GM19043 (cell line): ENCODE data around the gene HECTD4.

Experiments
- ATAC-seq: cut with Tn5 transposase; IDR thresholded peaks from one replicate; pipeline ENCODE4 v1.9.1; 2021; ENCODE audit warnings: low read depth; ENCODE audit not compliant: unreplicated experiment

HECTD4 gene

GRCh38 chr12:112185093-112185923 lies 196.9 kb downstream of the HECTD4 start:
- no peak for ATAC-seq

DNA sequence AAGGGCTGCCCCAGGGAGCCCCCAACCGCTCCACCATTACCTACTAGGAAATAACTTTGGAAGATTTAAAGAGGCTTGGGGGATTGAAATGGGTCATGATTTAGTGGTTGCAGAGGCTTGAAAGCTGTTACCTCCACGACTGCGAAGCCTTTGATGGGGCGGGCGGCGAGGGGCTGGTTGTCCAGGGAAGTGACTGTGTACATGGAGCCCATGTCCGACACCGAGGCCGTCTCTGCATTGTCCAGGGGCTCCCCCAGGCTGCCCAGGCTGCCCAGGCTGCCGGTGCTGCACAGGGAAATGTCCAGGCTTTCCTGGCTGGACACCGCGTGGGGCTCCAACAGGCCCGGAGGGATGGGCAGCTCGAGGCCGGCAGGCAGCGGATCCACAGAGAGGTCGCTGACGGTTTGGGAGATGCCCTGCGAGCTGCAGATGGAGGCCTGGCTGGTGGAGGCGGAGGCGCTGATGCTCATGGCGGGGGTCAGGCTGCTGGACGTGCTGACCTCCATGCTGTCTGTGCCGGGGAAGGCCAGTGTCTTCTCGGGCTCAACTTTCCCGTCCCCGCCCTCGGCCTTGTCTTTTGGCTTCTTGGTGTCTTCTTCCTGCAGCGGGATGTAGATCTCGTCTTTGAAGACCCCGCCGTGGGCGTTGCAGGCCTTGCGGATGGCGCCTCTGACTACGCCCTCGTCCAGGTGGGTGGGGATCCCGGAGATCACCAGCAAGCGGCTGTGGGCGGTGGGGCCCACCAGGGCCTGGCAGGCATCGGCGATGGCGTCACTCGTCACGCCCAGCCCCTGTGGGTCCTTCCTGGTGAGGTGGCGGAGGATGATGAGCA lies 198.0 kb downstream of the HECTD4 start:
- ATAC-seq = no peak

DNA sequence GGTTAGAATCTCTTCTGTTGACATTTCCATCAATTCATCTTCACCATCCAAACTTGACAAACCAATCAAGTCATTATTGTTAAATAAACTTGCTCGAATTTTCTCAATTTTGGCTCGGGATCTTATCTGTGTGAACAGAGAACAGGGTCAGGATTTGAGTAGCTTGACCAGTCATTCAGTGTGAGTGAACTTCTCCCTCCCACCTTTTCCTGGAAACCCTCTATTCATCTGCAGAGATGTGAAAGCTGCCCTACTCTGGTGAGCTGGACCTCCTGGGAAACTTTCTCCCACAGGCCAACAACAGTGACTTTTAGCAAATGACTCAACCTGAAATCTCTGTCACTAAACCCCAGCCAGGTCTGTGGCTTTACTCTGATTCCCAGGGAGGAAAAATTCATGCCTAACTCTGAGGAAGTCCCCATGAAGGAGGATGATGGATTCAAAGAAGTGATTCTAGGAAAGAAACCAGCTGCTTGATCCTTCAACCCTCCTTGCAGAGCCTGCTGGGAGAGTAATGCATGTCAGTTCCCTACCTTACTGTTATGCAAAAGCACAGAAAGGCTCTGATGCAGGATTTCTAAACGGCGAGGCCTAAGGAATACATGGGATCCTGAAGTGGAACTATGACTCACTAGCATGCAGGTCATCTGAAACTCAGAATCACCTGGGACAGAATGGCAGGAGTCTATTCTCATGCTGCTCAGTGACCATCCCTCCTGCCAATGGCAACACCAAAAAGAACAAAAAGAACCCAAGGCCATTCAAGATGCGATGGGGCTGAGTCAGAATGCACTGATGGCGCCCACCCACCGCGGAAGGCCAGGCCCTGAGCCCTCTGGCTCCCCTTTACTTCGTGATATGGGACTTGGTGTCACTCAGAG lies 198.8 kb downstream of the HECTD4 start:
- no peak for ATAC-seq

DNA sequence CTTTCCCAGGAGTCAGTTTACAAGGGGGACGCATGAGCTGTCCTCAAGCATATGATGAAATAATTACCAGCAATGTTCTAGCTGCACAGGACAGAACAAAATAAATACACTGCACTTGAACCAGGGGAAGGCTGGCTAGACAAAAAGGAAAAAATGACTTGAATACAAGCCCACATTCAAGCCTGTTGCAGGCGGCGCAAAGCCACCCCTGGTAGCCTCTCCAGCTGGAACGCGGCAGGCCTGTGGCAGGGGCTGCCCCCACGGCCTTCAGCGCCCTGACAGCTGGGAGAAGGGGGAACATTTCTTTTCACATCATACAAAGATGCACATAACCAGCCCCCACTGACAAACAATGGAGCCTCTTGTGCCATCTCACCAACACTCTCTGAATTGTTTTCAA lies 199.7 kb downstream of the HECTD4 start:
- ATAC-seq = no peak

GRCh38 chr12:112180422-112180821 lies 201.8 kb downstream of the HECTD4 start:
- no peak for ATAC-seq

GRCh38 chr12:112179916-112180315 lies 202.3 kb downstream of the HECTD4 start:
- no peak for ATAC-seq

GRCh38 chr12:112179341-112179740 lies 202.9 kb downstream of the HECTD4 start:
- no peak for ATAC-seq

DNA sequence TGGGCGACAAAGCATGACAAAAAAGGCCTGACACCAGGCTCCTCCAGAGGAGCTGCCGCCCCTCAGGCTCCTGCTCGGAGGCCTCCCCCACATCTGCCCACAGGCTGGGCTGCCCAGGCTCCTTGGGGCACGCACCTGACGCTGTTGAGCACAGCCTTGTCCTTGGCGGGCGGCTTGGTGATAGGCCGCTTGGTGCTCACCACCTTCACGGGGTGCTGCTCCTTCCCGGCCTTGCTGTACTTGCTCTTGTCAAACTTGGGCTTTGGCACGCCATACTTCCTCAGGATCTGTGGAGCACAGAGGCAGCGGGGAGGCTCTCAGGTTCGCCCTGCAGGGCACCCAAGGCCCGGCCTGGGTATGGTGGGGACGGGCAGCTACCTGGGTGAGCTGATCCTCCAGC lies 203.4 kb downstream of the HECTD4 start:
- ATAC-seq = no peak

- ATAC-seq = no peak
These were observed 205.8 kb downstream of the HECTD4 start for GRCh38 chr12:112176321-112177010.

- no peak for ATAC-seq
These were observed 206.7 kb downstream of the HECTD4 start for GRCh38 chr12:112175361-112176155.

DNA sequence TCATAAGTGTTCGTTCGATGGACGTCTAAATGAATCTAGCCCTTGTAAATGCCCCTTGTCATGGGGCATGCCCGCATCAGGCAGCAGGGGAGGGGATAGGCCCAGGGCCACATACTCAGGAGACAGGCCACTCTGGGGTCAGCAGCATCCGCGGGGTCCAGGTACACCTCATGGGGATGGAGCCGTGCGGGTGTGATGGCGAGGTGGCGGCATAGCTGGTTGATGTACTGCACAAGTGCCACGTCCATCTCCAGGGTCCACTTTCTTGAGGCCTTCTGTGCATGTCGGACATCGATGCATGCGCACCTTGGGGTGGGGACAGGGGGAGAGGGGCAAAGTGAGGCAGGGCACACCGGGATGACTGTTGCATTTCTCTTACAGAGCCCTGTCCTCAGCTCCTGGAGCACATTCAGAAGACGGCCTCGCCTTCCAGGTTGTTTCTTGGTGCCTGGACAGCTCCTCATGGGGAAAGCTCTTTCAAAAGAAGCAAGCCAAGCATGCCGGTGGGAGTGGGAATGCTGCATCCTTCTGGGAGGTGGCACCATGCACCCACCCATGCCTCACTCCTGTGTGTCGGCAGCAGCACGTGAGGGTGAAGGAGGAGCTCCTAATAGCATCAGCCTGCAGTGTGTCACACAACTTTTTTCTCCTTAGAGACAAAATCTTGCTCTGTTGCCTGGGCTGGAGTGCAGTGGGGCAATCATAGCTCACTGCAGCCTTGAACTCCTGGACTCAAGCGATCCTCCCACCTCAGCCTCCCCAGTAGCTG lies 209.5 kb downstream of the HECTD4 start:
- no peak for ATAC-seq

GRCh38 chr12:112170971-112171596 lies 211.1 kb downstream of the HECTD4 start:
- no peak for ATAC-seq

DNA sequence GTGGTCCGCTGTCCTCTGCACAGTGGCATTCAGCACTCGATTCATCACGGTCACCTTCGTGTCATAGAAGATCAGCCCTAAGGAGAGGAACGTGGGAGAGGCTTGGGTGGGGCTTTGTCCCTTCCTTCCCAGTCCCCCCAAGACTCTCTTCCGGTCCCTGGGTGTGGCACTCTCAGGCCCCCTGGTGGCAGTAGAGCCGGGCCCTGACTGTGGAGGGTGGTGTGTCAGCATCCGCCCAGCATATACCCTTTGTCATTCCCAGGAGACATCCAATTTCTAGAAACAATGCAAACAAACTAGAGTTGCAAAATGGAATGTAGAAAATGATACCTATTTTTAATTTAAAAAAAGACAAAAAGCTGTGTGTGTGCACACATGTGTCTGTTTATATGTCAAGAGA lies 211.9 kb downstream of the HECTD4 start:
- no peak for ATAC-seq

GRCh38 chr12:112169966-112170365 lies 212.3 kb downstream of the HECTD4 start:
- no peak for ATAC-seq

GRCh38 chr12:112169161-112169872 lies 212.9 kb downstream of the HECTD4 start:
- no peak for ATAC-seq

GRCh38 chr12:112168561-112168971 lies 213.7 kb downstream of the HECTD4 start:
- no peak for ATAC-seq

DNA sequence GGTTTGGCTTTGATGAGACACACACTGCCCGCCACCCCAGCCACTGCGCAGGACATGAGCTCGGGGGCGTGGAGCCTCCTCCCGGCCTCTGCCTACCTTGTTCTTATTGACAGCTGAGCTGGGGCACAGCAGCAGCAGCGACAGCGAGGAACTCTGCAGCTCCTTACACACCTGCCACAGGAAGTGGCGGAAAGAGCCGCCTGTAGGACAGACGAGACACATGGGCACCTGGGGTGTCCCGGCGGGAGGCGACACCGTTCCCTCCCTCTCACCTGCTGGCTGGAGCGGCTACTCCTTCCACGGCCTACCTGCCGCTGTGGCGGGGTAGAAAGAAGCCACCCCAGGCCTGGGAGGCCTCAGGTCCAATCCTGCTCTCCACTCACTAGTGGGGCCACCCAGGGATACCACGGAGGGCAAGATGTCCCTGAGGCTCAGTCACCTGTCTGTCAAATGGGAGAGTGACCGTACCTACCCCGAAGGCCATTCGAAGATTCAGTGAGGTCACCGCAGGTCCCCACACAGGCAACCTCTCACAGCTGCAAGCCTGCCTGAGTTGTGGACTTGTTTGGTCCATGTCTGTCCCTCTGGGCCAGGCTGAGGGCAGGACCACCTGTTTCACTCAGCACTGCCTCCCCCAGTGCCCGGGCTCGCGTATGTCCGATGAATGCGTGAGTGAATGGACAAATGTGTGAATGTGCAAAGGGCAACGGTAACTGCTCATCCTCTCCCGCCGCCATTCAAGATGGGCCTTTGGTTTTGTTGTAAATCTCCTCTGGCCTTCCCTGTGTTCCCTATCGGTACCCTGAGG lies 214.3 kb downstream of the HECTD4 start:
- no peak for ATAC-seq
